GM18907 (cell line): ENCODE measurements around the gene COA1.
A peak's percentile ranks its signal among the peaks of the same experiment; 100 is the strongest.
"Not testable (repeated sequence)": the region's sequence is repeated elsewhere in the genome, so short reads cannot be mapped to it uniquely, and the experiment has no call there.

Experiments
- ATAC-seq: cut with Tn5 transposase; IDR thresholded peaks from one replicate; pipeline ENCODE4 v1.9.1; 2021; ENCODE audit warnings: mild to moderate bottlenecking, moderate library complexity; ENCODE audit not compliant: unreplicated experiment

The COA1 gene

DNA sequence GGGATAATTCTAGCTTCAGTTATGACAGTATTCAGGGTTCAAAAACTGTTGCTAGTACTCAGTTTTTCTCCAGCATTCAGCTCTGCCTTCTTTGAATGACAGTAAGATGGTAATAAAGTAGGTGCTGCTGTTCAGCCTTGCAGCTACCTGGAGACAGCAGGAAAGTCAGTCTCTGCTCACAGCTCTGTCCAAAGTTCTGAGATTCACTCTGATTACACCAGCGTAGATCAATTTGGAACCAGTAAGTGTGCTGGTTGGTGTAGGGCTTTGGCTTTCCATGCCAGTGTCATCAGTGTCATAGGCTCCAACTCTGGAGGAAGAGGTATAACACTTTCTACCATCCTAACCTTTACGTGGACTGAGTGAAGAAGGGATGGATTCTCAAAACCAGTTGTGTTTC is 120.2 kb downstream of the COA1 start:
- ATAC-seq: no peak

DNA sequence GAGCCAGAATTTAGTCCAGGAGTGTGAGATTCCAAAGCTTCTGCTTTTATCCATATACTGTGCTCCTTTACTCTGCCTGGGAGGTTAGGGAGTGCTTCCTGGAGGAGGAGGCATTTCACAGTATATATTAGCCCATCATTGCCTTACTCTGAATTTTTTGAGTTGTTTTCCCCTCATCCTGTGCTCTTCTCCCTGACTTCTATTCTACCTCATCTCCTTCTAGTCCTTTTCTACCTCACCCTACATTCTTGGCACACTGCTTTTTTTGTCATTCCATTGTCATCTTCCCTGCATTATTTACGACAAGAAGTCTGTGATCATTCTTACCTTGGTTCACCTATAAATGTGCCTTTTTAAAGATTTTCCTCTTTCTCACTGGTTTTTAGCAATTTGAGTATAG is 125.1 kb downstream of the COA1 start:
- no peak for ATAC-seq

DNA sequence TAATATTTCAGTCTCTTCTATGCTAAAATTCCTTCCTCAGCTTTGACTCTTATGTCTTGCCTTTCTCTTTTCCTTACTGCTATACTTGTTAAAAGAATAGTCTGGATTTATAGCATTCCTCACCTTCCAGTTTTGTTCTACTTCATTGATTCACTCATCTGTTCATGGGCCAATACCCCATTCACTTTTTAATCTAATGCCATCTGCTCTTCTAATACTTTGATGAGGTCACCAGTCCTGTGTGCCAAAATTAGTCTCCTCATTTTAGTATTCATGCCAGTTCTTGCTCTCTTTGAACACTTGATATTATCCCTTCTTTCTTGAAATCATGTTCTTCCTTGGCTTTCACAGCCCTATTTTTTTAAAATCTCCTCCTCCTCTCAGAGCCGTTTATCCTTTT is 127.1 kb downstream of the COA1 start:
- ATAC-seq: no peak

DNA sequence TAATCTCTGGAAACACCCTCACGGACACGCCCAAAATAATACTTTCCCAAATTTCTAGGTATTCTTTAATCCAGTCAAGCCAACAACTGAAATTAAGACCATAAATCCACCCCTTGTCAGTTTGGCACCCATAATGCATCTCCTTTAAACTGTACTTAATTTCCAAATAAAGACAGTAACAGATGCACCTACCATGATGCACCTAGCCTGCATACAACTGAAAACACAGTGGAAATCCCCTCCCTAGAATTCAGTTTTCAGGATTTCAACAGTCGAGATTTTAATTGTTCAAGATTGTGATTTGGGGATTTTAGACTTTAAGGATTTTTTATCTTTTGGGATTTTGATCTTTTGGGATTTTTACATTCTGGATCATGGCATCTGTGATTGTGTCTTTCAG is 129.3 kb downstream of the COA1 start:
- no peak for ATAC-seq

DNA sequence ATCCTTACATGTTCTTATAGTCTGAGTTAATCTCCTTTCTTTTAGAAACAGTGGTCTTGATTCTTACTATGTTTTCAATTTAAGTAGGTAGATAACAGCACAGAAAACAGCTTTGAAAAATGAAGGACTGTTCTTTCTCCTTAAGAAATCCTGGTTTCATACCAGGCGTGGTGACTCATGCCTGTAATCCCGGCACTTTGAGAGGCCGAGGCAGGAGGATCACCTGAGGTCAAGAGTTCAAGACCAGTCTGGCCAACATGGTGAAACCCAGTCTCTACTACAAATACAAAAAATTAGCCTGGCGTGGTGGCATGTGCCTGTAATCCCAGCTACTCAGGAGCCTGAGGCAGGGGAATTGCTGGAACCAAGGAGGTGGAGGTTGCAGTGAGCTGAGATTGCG is 132.9 kb downstream of the COA1 start:
- not testable (repeated sequence) for ATAC-seq

DNA sequence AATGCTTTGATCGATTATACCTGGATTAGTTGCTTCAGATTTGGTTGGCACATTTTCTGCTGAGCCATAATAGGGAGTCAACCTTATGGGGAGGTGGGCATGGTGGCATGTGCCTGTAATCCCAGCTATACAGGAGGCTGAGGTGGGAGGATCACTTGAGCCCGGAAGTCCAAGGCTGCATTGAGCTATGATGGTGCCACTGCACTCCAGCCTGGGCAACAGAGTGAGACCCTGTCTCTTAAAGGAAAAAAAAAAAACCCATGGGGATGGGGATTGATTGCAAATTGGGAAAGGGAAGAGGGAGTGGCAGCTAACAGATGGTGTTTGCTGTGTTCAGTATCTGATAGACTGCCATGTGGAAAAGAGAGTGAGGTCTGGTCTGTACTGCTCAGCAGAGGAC is 135.3 kb downstream of the COA1 start:
- no peak for ATAC-seq

DNA sequence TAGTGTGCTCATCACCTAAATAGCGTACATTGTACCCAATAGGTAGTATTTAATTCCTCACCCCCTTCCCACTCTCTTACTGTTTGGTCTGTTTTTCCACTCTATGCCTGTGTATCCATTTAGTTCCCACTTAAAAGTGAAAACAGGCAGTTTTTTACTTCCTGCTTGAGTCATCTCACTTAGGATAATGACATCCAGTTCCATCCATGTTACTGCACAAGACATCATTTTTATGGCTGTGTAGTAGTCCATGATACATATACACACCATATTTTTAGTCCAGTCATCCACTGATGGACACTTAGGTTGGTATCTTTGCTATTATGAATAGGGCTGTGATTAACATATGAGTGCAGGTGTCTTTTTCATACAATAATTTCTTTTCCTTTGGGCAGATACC is 136.3 kb downstream of the COA1 start:
- ATAC-seq: no peak

DNA sequence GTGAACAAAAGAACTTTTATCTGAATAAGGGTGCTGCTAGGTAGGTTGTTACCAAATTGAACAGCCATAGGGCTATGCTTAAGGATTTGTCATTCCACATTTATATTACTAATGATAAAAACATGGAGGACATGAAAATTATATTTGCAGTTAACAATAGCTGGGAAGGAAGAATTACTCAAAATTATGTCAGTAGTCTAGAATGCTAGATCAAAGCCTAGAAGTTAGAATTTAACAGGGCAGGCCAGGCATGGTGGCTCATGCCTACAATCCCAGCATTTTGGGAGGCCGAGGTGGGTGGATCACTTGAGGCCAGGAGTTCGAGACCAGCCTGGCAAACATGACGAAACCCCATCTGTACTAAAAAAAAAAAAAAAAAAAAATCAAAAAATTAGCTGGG is 137.0 kb downstream of the COA1 start:
- no peak for ATAC-seq

DNA sequence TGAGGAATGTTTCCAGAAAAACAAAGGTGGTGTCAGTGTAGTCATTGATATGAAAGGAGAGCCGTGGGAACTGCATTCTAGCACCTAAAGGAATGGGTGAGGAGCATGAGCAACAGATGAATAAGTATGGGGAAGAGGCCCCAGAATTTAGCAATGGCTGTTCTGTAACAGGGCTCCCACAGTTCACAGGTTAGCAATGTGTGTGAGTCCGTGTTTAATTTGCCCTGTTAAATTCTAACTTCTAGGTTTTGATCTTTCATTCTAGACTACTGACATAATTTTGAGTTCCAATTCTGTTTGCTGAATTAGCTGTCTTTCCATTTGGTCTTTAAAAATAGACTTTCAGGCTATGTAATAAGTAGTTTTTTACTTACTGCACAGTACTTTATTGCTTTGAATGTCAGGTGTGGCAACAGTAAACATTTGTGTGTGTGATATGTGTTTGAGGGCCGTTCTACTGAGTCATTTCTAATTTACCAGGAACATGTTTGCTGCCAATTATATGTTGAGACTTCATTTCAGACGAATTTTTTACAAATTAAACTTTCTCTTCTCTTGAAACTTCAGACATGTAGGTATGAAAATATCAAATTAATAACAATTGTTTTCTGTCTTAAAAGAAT is 137.7 kb downstream of the COA1 start:
- peak; percentile 31 for ATAC-seq

DNA sequence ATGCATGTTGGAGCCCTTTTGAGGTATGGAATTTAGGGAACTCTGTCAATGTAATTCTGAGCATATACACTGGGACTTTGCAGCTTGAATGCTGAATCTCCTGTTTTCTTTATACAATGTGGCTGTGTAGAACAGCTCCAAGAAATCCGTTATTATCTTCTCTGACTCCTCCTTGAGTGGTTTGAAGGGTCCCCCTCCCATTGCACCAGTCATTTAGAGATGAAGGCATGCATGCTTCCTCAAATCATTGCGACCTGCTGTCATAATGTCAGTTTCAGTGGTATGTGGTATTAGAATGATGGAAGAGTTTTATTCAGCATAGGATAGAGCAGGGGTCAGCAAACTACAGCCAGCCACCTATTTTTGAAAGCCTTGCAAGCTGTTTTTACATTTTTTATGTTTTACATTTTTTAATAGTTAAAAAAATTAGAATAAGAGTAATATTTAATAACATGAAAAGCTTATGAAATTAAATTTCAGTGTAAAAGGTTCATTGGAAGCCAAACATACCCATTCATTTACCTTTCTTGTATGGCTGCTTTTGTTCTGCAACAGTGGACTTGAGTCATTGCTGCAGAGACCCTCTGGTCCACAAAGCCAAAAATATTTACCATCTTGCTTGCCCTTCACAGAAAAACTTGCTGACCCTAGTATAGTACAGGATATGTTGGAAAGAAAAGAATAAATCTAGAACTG is 138.3 kb downstream of the COA1 start:
- ATAC-seq: peak; percentile 66

DNA sequence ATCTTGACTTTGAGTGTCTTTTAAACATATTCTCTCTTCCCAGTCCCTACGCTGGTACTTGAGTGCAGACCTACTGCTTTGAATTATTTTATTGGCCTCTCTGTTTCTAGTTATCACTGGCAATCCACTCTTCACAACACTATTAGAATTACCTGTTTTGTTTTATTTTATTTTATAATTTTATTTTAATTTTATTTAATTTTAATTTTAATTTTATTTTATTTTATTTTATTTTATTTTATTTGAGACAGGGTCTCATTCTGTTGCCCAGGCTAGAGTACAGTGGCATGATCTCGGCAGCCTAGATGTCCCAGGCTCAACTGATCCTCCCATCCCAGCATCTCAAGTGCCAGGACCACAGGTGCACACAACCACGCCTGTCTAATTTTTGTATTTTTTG is 139.6 kb downstream of the COA1 start:
- no peak for ATAC-seq
